Smooth muscle cell (in vitro differentiated cells): ENCODE measurements around the gene CTSA. TPM values are rescaled to one million over a fixed set of nuclear protein-coding genes. Genes with fewer than 3 reads are reported as not detected.
"Not testable (repeated sequence)": the region's sequence is repeated elsewhere in the genome, so short reads cannot be mapped to it uniquely, and the experiment has no call there.

Experiments
- DNase-seq: peaks from one replicate; lab custom pipeline; 2025; ENCODE audit not compliant: unreplicated experiment; lab: John Stamatoyannopoulos, UW
- H2AFZ ChIP-seq: fragments of 200-600 bp; sonication (generic); 2 replicates; pipeline ENCODE4 v1.6.0; 2016; ENCODE audit warnings: antibody characterized with exemption, low read depth, mild to moderate bottlenecking
- H3F3A ChIP-seq: fragments of 200-600 bp; sonication (generic); 2 replicates; pipeline ENCODE4 v1.6.0; 2017; ENCODE audit warnings: antibody characterized with exemption, low read depth
- H3K27ac ChIP-seq: fragments of 200-600 bp; sonication (generic); 2 replicates; pipeline ENCODE4 v1.5.1; 2016; ENCODE audit warnings: low read depth, mild to moderate bottlenecking
- H3K27me3 ChIP-seq: fragments of 200-600 bp; sonication (generic); 2 replicates; pipeline ENCODE4 v1.6.1; 2016; ENCODE audit warnings: low read depth, mild to moderate bottlenecking
- H3K36me3 ChIP-seq: fragments of 200-600 bp; sonication (generic); 2 replicates; pipeline ENCODE4 v1.5.1; 2016; ENCODE audit warnings: low read depth
- H3K4me1 ChIP-seq: fragments of 200-600 bp; sonication (generic); 2 replicates; pipeline ENCODE4 v1.5.1; 2016; ENCODE audit warnings: low read depth
- H3K4me2 ChIP-seq: fragments of 200-600 bp; sonication (generic); 2 replicates; pipeline ENCODE4 v1.6.0; 2016; ENCODE audit warnings: mild to moderate bottlenecking
- H3K4me3 ChIP-seq: fragments of 200-600 bp; sonication (generic); 2 replicates; pipeline ENCODE4 v1.5.1; 2016; ENCODE audit warnings: mild to moderate bottlenecking
- H3K79me2 ChIP-seq: fragments of 200-600 bp; sonication (generic); 2 replicates; pipeline ENCODE4 v1.6.0; 2016; ENCODE audit warnings: low read depth, mild to moderate bottlenecking
- H3K9ac ChIP-seq: fragments of 200-600 bp; sonication (generic); 2 replicates; pipeline ENCODE4 v1.6.0; 2016; ENCODE audit warnings: low read depth
- H3K9me3 ChIP-seq: fragments of 200-600 bp; sonication (generic); replicated peaks from 2 replicates; pipeline ENCODE4 v1.5.1; 2016; ENCODE audit warnings: low read depth
- H4K20me1 ChIP-seq: fragments of 200-600 bp; sonication (generic); 2 replicates; pipeline ENCODE4 v1.6.0; 2016; ENCODE audit warnings: low read depth
- WGBS: methylation state at CpG from one replicate; pipeline ENCODE4 v1.1.7; 2016; ENCODE audit warnings: low lambda C conversion rate; 5-methylcytosine and 5-hydroxymethylcytosine counted together
- polyA plus RNA-seq: library from polyadenylated mRNA; unstranded; fragments of >200 nt; fragmentation: Nextera tagmentation; extraction: Ambion mirVana; gene quantifications from 2 replicates; pipeline ENCODE4 v1.2.1, GENCODE V29; 2016
- total RNA-seq: library from RNA; depleted of rRNA; stranded (reverse); fragments of >200 nt; gene quantifications from 2 replicates; pipeline ENCODE4 v1.2.3, GENCODE V29; 2014
- TF ChIP-seq, protein P1 (sequence below): fragments of 200-600 bp; sonication (generic); IDR thresholded peaks from 2 replicates; pipeline ENCODE4 v1.5.1; 2017; ENCODE audit warnings: borderline replicate concordance, mild to moderate bottlenecking, antibody characterized with exemption; ENCODE audit not compliant: insufficient read depth, poor library complexity, severe bottlenecking

Gene CTSA
- total and polyA plus RNA-seq, 2 experiments from 2014 or later = 74.8 to 132 TPM

DNA sequence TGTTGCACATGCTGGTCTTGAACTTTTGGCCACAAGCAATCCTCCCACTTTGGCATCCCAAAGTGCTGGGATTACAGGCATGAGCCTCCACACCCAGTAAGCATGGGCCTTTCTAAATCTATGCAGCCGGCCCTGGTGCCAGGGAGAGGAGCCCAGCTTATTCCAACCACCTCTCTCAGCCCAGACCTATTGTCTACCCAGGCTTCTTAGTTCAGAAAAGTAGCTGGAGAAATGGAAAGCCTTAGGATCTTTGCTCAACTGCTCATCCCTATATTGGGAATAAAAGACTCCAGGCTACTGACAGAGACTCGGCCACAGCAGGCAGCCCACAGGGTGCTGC lies 35.6 kb downstream of the CTSA start:
- no peak overlapping the region for H3K9ac ChIP-seq
- H3K27ac ChIP-seq = no peak overlapping the region
- H3K27me3 ChIP-seq = no peaks in the 10 kb centered on the region
- H4K20me1 ChIP-seq = no peaks in the 10 kb centered on the region
- H3K36me3 ChIP-seq = no peaks in the 10 kb centered on the region
- 87% methylated on average over 2 of the region's 2 CpGs for WGBS
- H2AFZ ChIP-seq = no peak overlapping the region
- H3F3A ChIP-seq = peaks cover 29% of the 10 kb centered on the region
- no peak overlapping the region for H3K4me2 ChIP-seq
- TF ChIP-seq, protein P1, sequence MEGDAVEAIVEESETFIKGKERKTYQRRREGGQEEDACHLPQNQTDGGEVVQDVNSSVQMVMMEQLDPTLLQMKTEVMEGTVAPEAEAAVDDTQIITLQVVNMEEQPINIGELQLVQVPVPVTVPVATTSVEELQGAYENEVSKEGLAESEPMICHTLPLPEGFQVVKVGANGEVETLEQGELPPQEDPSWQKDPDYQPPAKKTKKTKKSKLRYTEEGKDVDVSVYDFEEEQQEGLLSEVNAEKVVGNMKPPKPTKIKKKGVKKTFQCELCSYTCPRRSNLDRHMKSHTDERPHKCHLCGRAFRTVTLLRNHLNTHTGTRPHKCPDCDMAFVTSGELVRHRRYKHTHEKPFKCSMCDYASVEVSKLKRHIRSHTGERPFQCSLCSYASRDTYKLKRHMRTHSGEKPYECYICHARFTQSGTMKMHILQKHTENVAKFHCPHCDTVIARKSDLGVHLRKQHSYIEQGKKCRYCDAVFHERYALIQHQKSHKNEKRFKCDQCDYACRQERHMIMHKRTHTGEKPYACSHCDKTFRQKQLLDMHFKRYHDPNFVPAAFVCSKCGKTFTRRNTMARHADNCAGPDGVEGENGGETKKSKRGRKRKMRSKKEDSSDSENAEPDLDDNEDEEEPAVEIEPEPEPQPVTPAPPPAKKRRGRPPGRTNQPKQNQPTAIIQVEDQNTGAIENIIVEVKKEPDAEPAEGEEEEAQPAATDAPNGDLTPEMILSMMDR = no peak
- no peaks in the 10 kb centered on the region for H3K79me2 ChIP-seq
- DNase-seq = no peak
- no peaks in the 10 kb centered on the region for H3K9me3 ChIP-seq
- no peak overlapping the region for H3K4me3 ChIP-seq
- H3K4me1 ChIP-seq = peaks cover 16% of the 10 kb centered on the region

DNA sequence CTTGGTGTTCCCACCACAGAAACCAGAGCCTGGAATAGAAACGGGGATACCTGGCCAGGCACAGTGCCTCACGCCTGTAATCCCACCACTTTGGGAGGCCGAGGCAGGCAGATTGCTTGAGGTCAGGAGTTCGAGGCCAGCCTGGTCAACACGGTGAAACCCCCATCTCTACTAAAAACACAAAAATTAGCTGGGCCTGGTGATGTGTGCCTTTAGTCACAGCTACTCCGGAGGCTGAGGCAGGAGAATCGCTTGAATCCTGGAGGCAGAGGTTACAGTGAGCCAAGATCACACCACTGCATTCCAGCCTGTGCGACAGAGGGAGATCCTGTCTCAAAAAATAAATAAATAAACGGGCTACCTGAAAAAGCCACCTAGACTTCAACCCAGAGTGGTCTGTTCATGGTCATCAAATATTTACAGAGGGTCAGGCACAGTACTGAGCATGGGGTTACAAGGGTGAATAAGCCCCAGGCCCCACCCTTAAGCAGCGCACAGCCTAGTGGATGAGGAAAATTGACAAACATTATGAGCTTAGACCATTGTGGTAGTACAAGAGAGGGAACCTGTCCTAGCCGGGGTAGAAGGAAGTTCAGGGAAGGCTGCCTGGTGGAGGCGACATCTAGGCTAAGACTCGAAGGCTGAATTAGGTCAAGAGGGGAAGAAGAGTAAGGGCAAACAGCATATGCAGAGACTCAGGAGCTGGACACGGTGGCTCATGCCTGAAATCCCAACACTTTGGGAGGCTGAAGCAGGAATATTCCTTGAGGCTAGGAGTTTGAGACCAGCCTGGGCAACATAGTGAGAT lies 36.1 kb downstream of the CTSA start:
- no peak for DNase-seq
- TF ChIP-seq, protein P1 = no peak
- peaks cover 29% of the 10 kb centered on the region for H3F3A ChIP-seq
- WGBS = 93% methylated on average over 14 of the region's 14 CpGs
- no peaks in the 10 kb centered on the region for H3K9me3 ChIP-seq
- H3K27ac ChIP-seq = no peak overlapping the region
- H3K9ac ChIP-seq = no peak overlapping the region
- no peak overlapping the region for H2AFZ ChIP-seq
- H3K4me2 ChIP-seq = no peak overlapping the region
- H3K4me3 ChIP-seq = no peak overlapping the region
- H3K4me1 ChIP-seq = peaks cover 12% of the 10 kb centered on the region
- H4K20me1 ChIP-seq = no peaks in the 10 kb centered on the region
- no peaks in the 10 kb centered on the region for H3K79me2 ChIP-seq
- H3K27me3 ChIP-seq = no peaks in the 10 kb centered on the region
- H3K36me3 ChIP-seq = no peaks in the 10 kb centered on the region

DNA sequence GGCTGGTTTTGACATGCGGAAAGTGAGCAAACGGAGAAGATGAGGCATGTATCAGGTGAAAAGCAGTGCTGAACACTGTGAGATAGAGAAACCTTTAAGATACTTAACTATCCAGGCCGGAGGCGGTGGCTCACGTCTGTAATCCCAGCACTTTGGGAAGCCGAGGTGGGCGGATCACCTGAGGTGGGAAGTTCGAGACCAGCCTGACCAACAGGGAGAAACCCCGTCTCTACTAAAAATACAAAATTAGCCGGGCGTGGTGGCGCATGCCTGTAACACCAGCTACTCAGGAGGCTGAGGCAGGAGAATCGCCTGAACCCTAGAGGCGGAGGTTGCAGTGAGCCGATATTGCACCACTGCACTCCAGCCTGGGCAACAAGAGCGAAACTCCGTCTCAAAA lies 40.5 kb downstream of the CTSA start:
- H3K36me3 ChIP-seq, H3K4me3 ChIP-seq, H3K4me1 ChIP-seq, H3K9ac ChIP-seq, H3K27ac ChIP-seq, H3K27me3 ChIP-seq, H2AFZ ChIP-seq, H3K4me2 ChIP-seq, H3K9me3 ChIP-seq, DNase-seq: not testable (repeated sequence)
- WGBS = 94% methylated on average over 17 of the region's 17 CpGs
- Histone ChIP-seq H3K79me2 (peaks cover 20% of the 10 kb centered on the region), H4K20me1 (peaks cover 28% of the 10 kb centered on the region), H3F3A (peaks cover 18% of the 10 kb centered on the region)

DNA sequence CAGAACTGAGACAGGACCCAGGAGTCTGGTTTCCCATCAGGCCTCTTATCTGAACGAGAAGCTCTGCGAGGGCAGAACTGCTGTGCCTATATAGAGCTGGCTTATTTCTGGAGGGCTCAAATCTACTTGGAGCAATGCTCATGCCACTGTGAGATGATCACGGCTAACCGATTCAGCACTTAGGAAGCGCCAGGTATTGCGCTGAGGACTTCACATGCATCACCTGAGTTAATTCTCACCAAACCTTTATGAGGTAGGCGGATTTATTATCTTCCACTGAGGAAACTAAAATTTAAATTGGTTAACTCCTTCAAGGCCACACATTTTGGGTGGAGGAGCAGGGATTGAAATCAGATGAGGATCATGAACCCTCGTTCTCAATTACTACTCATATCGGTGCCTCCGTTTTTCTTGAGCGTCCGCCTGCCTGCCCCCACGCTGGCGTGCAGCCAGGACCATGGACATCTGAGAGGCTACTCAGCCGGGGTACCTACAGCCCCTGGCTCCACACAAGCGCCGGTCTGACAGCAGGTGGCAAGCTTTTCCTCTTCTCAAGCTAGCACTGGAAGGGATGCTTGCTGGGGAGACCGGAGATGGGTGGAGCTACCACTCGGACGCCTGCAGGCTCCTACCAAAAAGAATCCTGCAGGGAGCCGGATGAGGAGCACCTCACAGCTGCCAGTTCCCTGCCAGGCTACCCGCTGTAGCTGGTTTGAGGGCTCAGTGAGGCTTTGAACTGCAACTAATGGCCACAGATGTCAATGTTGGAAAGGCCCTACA lies 42.3 kb downstream of the CTSA start:
- Histone ChIP-seq H3K27me3 (no peaks in the 10 kb centered on the region), H3K4me3 (peak overlapping the region; percentile 94), H3K79me2 (peaks cover 33% of the 10 kb centered on the region), H3K27ac (peak overlapping the region; percentile 100), H3K9me3 (no peaks in the 10 kb centered on the region), H3K4me2 (peak overlapping the region; percentile 99), H2AFZ (no peak overlapping the region), H3K36me3 (peaks cover 2% of the 10 kb centered on the region), H3K4me1 (peaks cover 10% of the 10 kb centered on the region), H3K9ac (peak overlapping the region; percentile 100), H4K20me1 (peaks cover 46% of the 10 kb centered on the region), H3F3A (peaks cover 9% of the 10 kb centered on the region)
- no peak for DNase-seq
- WGBS = 32% methylated on average over 22 of the region's 22 CpGs
- TF ChIP-seq, protein P1 = no peak
